Parathyroid adenoma (tissue), 2 donors: Measurements from ENCODE around the gene GREM1.

ENCODE experiments used
- H2AFZ ChIP-seq: fragments of 300-600 bp; sonication (generic); one replicate; pipeline ENCODE4 v1.7.0; 2017; ENCODE audit warnings: antibody characterized with exemption, mild to moderate bottlenecking
- H3K27ac ChIP-seq: fragments of 300-600 bp; sonication (generic); one replicate; pipeline ENCODE4 v1.7.0; 2017
- H3K27me3 ChIP-seq: fragments of 300-600 bp; sonication (generic); one replicate; pipeline ENCODE4 v1.7.0; 2017; ENCODE audit warnings: low read length; ENCODE audit not compliant: control insufficient read depth, insufficient read depth
- H3K36me3 ChIP-seq: fragments of 300-600 bp; sonication (generic); one replicate; pipeline ENCODE4 v1.7.0; 2017; ENCODE audit warnings: low read length; ENCODE audit not compliant: control insufficient read depth, insufficient read depth
- H3K4me1 ChIP-seq: fragments of 300-600 bp; sonication (generic); one replicate; pipeline ENCODE4 v1.7.0; 2017; ENCODE audit warnings: control low read depth
- H3K4me2 ChIP-seq: fragments of 300-600 bp; sonication (generic); one replicate; pipeline ENCODE4 v1.7.0; 2017; ENCODE audit warnings: low read length
- H3K4me3 ChIP-seq: fragments of 300-600 bp; sonication (generic); one replicate; pipeline ENCODE4 v1.7.0; 2017; ENCODE audit warnings: low read depth, low read length
- H3K79me2 ChIP-seq: fragments of 300-600 bp; sonication (generic); one replicate; pipeline ENCODE4 v1.7.0; 2017; ENCODE audit warnings: control low read depth
- H3K9ac ChIP-seq: fragments of 300-600 bp; sonication (generic); one replicate; pipeline ENCODE4 v1.7.0; 2017; ENCODE audit warnings: mild to moderate bottlenecking
- H3K9me3 ChIP-seq: fragments of 300-600 bp; sonication (generic); one replicate; pipeline ENCODE4 v1.7.0; 2017; ENCODE audit warnings: low read length; ENCODE audit not compliant: control insufficient read depth
- CTCF ChIP-seq: fragments of 300-600 bp; sonication (generic); IDR thresholded peaks from one replicate; pipeline ENCODE4 v1.7.0; 2017; ENCODE audit warnings: antibody characterized with exemption, mild to moderate bottlenecking
- donor health status: primary hyperparathyroidism.

The GREM1 gene

DNA sequence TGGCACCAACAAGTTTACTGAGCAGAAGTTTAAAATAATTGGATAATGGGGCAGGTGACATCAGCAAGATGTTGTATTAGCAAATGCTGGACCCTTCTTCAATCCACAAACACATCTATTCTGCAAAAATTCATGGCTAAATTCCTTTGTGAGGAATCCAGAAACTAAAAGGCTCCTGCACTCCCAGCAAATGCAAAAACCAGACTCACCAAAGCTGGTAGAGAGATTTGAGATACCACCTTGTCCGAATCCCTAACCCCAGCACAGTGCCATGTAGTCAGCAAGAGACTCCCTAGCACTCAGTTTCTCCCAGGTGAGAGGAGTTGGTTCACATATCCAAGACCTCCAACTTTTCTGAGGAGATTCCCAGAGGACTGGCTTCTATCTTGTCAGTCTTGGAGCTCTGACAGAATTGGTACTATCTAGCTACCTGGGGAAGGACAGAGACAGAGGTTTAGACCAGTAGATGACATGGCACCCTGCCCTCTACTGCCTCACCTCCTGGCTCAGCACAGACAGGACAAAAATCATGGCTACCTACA lies 21.8 kb downstream of the GREM1 start:
- no peak overlapping the region for H3K9ac ChIP-seq
- no peak overlapping the region for H3K27ac ChIP-seq
- no peaks in the 10 kb centered on the region for H3K4me1 ChIP-seq
- H3K27me3 ChIP-seq, result no peaks in the 10 kb centered on the region
- no peaks in the 10 kb centered on the region for H3K36me3 ChIP-seq
- H3K79me2 ChIP-seq, result no peaks in the 10 kb centered on the region
- H3K4me3 ChIP-seq, result no peak overlapping the region
- no peak overlapping the region for H3K4me2 ChIP-seq
- H3K9me3 ChIP-seq, result no peaks in the 10 kb centered on the region
- no peak overlapping the region for H2AFZ ChIP-seq
- TF ChIP-seq CTCF, result no peak

- Histone ChIP-seq H3K9me3 (no peaks in the 10 kb centered on the region), H3K27ac (no peak overlapping the region), H3K27me3 (no peaks in the 10 kb centered on the region), H3K4me1 (no peaks in the 10 kb centered on the region), H3K4me2 (no peak overlapping the region), H3K36me3 (no peaks in the 10 kb centered on the region), H3K79me2 (no peaks in the 10 kb centered on the region), H2AFZ (no peak overlapping the region), H3K4me3 (no peak overlapping the region), H3K9ac (no peak overlapping the region)
- TF ChIP-seq CTCF, result no peak
Measured at GRCh38 chr15:32743411-32744140, 25.8 kb downstream of the GREM1 start.

DNA sequence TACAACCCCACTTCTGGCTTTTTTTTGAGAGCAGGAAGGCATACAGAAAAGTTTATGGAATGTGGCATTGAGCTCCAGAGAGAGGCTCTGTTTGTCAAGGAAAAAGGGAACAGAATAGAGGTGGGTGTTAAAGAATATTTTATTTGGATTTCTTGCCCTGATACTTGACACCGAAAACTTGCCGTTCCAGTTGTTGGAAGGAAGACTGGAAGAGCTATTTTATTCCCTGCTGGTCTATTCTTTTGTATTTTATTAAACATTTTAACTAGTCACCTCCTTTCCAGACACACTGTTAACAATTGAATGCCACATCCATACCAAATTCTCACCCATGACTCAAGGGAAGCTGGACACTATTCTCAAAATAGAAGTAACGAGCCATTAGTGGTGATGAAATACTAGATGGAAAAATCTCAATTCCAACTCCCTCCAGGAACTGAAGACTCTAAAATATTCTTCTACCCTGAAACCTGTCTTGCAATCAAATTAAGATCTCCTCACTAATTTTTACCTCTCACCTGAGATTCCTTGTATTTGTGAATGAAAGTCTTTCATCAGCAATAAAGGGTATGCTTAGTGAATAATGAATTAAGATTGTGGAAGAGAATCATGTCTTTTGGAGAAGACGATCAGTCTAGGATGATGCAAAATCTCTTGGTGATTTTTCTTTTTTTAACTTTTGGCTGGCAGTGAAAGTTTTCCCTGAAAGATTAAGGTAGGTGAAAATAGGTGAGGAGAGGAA lies 28.5 kb downstream of the GREM1 start:
- Histone ChIP-seq H3K4me3 (no peak overlapping the region), H3K4me2 (no peak overlapping the region), H3K27ac (no peak overlapping the region), H3K27me3 (no peaks in the 10 kb centered on the region), H3K79me2 (no peaks in the 10 kb centered on the region), H3K36me3 (no peaks in the 10 kb centered on the region), H3K9ac (no peak overlapping the region), H3K9me3 (no peaks in the 10 kb centered on the region), H3K4me1 (no peaks in the 10 kb centered on the region), H2AFZ (no peak overlapping the region)
- TF ChIP-seq CTCF, result no peak

DNA sequence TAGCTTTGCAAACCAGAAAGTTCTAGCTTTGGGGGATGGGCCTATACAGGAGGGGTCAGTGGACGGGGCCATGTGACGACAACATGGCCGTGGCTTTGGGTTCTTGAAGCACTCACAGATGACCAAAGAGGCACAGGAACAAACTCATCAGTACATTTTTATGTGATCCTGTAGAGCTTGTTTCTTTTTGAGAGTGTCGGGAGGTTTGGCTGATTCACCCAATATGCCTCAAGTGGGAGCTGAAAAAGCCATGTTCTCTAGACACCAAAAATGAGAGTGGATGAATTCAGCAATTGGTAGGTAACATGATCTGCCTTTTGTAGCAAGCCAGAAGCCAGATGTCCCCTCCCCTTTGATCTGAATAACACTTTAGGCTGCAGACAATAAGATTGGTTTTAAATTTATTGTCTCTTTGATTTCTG lies 30.1 kb downstream of the GREM1 start:
- Histone ChIP-seq H3K27me3 (no peaks in the 10 kb centered on the region), H3K4me3 (no peak overlapping the region)

More for the DNA sequence above, 30.1 kb downstream of the GREM1 start:
- H3K9ac ChIP-seq, result no peak overlapping the region
- no peak overlapping the region for H3K27ac ChIP-seq
- H3K79me2 ChIP-seq, result no peaks in the 10 kb centered on the region
- no peak overlapping the region for H2AFZ ChIP-seq
- H3K36me3 ChIP-seq, result no peaks in the 10 kb centered on the region
- no peak overlapping the region for H3K4me2 ChIP-seq
- no peaks in the 10 kb centered on the region for H3K9me3 ChIP-seq
- H3K4me1 ChIP-seq, result no peaks in the 10 kb centered on the region
- no peak for TF ChIP-seq CTCF
